ENCODE measurements around the gene ABTB2.

The ABTB2 gene

GRCh38 chr11:34135439-34135838, 222.4 kb downstream of the ABTB2 start:
- Histone ChIP-seq H3K9ac (ENCODE audit: low read length) (no peak overlapping the region), H3K36me3 (ENCODE audit: control insufficient read depth, insufficient read depth, low read length) (peaks cover 63% of the 10 kb centered on the region), H3K27me3 (ENCODE audit: control insufficient read depth, insufficient read depth, low read length) (no peaks in the 10 kb centered on the region), H3K4me1 (ENCODE audit: control insufficient read depth, insufficient read depth, low read length) (no peaks in the 10 kb centered on the region), H3K4me3 (ENCODE audit: low read length) (no peak overlapping the region), H3K27ac (ENCODE audit: low read depth, low read length) (no peak overlapping the region)

- no peak overlapping the region for H3K4me3 ChIP-seq (ENCODE audit: low read length)
- peaks cover 59% of the 10 kb centered on the region for H3K36me3 ChIP-seq (ENCODE audit: control insufficient read depth, insufficient read depth, low read length)
- no peaks in the 10 kb centered on the region for H3K4me1 ChIP-seq (ENCODE audit: control insufficient read depth, insufficient read depth, low read length)
- no peak overlapping the region for H3K27ac ChIP-seq (ENCODE audit: low read depth, low read length)
- no peak overlapping the region for H3K9ac ChIP-seq (ENCODE audit: low read length)
- H3K27me3 ChIP-seq (ENCODE audit: control insufficient read depth, insufficient read depth, low read length) = no peaks in the 10 kb centered on the region
Observed at GRCh38 chr11:34134765-34135164, 223.0 kb downstream of the ABTB2 start.

- Histone ChIP-seq H3K9ac (ENCODE audit: low read length) (no peak overlapping the region), H3K4me1 (ENCODE audit: control insufficient read depth, insufficient read depth, low read length) (no peaks in the 10 kb centered on the region), H3K27me3 (ENCODE audit: control insufficient read depth, insufficient read depth, low read length) (no peaks in the 10 kb centered on the region), H3K4me3 (ENCODE audit: low read length) (no peak overlapping the region), H3K27ac (ENCODE audit: low read depth, low read length) (no peak overlapping the region), H3K36me3 (ENCODE audit: control insufficient read depth, insufficient read depth, low read length) (peaks cover 45% of the 10 kb centered on the region)
Observed at GRCh38 chr11:34132261-34132965, 225.4 kb downstream of the ABTB2 start.

DNA sequence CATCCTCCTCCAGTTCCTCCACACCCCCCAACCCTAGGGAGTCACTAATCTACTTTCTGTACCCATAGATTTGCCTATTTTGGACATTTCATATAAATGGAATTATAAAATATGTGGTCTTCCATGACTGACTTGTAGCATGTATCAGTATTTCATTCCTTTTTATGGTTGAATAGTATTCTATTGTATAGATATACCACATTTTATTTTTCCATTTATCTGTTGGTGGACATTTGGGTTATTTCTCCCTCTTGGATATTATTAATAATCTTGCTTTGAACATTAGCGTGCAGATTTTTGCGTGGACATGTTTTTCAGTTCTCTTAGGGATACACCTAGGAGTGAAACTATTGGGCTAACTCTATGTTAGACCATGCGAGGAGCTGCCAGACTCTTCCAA, 229.0 kb downstream of the ABTB2 start:
- Histone ChIP-seq H3K27ac (ENCODE audit: low read depth, low read length) (no peak overlapping the region), H3K4me3 (ENCODE audit: low read length) (no peak overlapping the region), H3K9ac (ENCODE audit: low read length) (no peak overlapping the region), H3K4me1 (ENCODE audit: control insufficient read depth, insufficient read depth, low read length) (no peaks in the 10 kb centered on the region), H3K36me3 (ENCODE audit: control insufficient read depth, insufficient read depth, low read length) (peaks cover 35% of the 10 kb centered on the region), H3K27me3 (ENCODE audit: control insufficient read depth, insufficient read depth, low read length) (no peaks in the 10 kb centered on the region)

GRCh38 chr11:34126959-34127848, 230.6 kb downstream of the ABTB2 start:
- no peak overlapping the region for H3K4me3 ChIP-seq (ENCODE audit: low read length)
- no peak overlapping the region for H3K9ac ChIP-seq (ENCODE audit: low read length)
- H3K27me3 ChIP-seq (ENCODE audit: control insufficient read depth, insufficient read depth, low read length) = no peaks in the 10 kb centered on the region
- peaks cover 36% of the 10 kb centered on the region for H3K36me3 ChIP-seq (ENCODE audit: control insufficient read depth, insufficient read depth, low read length)
- no peaks in the 10 kb centered on the region for H3K4me1 ChIP-seq (ENCODE audit: control insufficient read depth, insufficient read depth, low read length)
- no peak overlapping the region for H3K27ac ChIP-seq (ENCODE audit: low read depth, low read length)

- Histone ChIP-seq H3K36me3 (ENCODE audit: control insufficient read depth, insufficient read depth, low read length) (peaks cover 37% of the 10 kb centered on the region), H3K4me3 (ENCODE audit: low read length) (no peak overlapping the region), H3K9ac (ENCODE audit: low read length) (no peak overlapping the region), H3K4me1 (ENCODE audit: control insufficient read depth, insufficient read depth, low read length) (no peaks in the 10 kb centered on the region), H3K27me3 (ENCODE audit: control insufficient read depth, insufficient read depth, low read length) (no peaks in the 10 kb centered on the region), H3K27ac (ENCODE audit: low read depth, low read length) (no peak overlapping the region)
Observed at GRCh38 chr11:34124885-34125668, 232.7 kb downstream of the ABTB2 start.

GRCh38 chr11:34120651-34121050, 237.2 kb downstream of the ABTB2 start:
- Histone ChIP-seq H3K36me3 (ENCODE audit: control insufficient read depth, insufficient read depth, low read length) (peaks cover 34% of the 10 kb centered on the region), H3K9ac (ENCODE audit: low read length) (no peak overlapping the region), H3K4me1 (ENCODE audit: control insufficient read depth, insufficient read depth, low read length) (no peaks in the 10 kb centered on the region), H3K27ac (ENCODE audit: low read depth, low read length) (no peak overlapping the region), H3K4me3 (ENCODE audit: low read length) (no peak overlapping the region), H3K27me3 (ENCODE audit: control insufficient read depth, insufficient read depth, low read length) (no peaks in the 10 kb centered on the region)

DNA sequence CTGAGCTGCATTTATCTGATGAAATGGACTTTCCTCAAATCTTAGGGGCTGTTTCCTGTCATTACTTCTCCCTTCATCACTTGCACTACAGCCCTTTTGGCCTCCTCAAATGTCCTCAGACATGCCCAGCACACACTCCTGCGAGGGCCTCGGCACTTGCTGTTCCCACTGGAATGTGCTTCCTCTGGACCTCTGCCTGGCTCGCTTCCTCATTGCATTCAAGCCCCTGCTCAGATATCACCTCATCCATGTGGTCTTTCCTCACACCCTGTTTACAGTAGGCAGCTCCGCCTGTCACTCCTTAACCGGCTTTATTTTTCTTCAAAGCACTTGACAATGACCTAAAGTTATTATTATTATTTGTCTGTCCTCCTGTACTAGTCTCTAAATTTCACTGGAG, 243.3 kb downstream of the ABTB2 start:
- no peaks in the 10 kb centered on the region for H3K4me1 ChIP-seq (ENCODE audit: control insufficient read depth, insufficient read depth, low read length)
- H3K27ac ChIP-seq (ENCODE audit: low read depth, low read length) = no peak overlapping the region
- peaks cover 47% of the 10 kb centered on the region for H3K36me3 ChIP-seq (ENCODE audit: control insufficient read depth, insufficient read depth, low read length)
- no peak overlapping the region for H3K9ac ChIP-seq (ENCODE audit: low read length)
- H3K27me3 ChIP-seq (ENCODE audit: control insufficient read depth, insufficient read depth, low read length) = no peaks in the 10 kb centered on the region
- H3K4me3 ChIP-seq (ENCODE audit: low read length) = no peak overlapping the region

- Histone ChIP-seq H3K4me3 (ENCODE audit: low read length) (no peak overlapping the region), H3K36me3 (ENCODE audit: control insufficient read depth, insufficient read depth, low read length) (peaks cover 49% of the 10 kb centered on the region), H3K27ac (ENCODE audit: low read depth, low read length) (no peak overlapping the region), H3K4me1 (ENCODE audit: control insufficient read depth, insufficient read depth, low read length) (no peaks in the 10 kb centered on the region), H3K9ac (ENCODE audit: low read length) (no peak overlapping the region), H3K27me3 (ENCODE audit: control insufficient read depth, insufficient read depth, low read length) (no peaks in the 10 kb centered on the region)
Observed at GRCh38 chr11:34114014-34114413, 243.8 kb downstream of the ABTB2 start.

- Histone ChIP-seq H3K4me3 (ENCODE audit: low read length) (no peak overlapping the region), H3K27me3 (ENCODE audit: control insufficient read depth, insufficient read depth, low read length) (no peaks in the 10 kb centered on the region), H3K36me3 (ENCODE audit: control insufficient read depth, insufficient read depth, low read length) (peaks cover 42% of the 10 kb centered on the region), H3K9ac (ENCODE audit: low read length) (no peak overlapping the region), H3K27ac (ENCODE audit: low read depth, low read length) (no peak overlapping the region), H3K4me1 (ENCODE audit: control insufficient read depth, insufficient read depth, low read length) (no peaks in the 10 kb centered on the region)
Observed at GRCh38 chr11:34111722-34112270, 246.0 kb downstream of the ABTB2 start.

- H3K36me3 ChIP-seq (ENCODE audit: control insufficient read depth, insufficient read depth, low read length) = peaks cover 13% of the 10 kb centered on the region
- H3K4me3 ChIP-seq (ENCODE audit: low read length) = peak overlapping the region; percentile 94
- peak overlapping the region; percentile 96 for H3K9ac ChIP-seq (ENCODE audit: low read length)
- peak overlapping the region; percentile 97 for H3K27ac ChIP-seq (ENCODE audit: low read depth, low read length)
- peaks cover 7% of the 10 kb centered on the region for H3K4me1 ChIP-seq (ENCODE audit: control insufficient read depth, insufficient read depth, low read length)
- H3K27me3 ChIP-seq (ENCODE audit: control insufficient read depth, insufficient read depth, low read length) = no peaks in the 10 kb centered on the region
Observed at GRCh38 chr11:34105957-34106504, 251.8 kb downstream of the ABTB2 start.

Data from rectal smooth muscle tissue (tissue), 1 donor.